Left lung (tissue), 10 donors: Measurements from ENCODE around the gene LCN10. TPM values are rescaled to one million over a fixed set of nuclear protein-coding genes. Genes with fewer than 3 reads are reported as not detected.
"Not testable (repeated sequence)": the region's sequence is repeated elsewhere in the genome, so short reads cannot be mapped to it uniquely, and the experiment has no call there.

Experiments
- ATAC-seq: fragments of 200-7000 bp; cut with Tn5 transposase; one replicate; pipeline ENCODE4 v1.9.1; 2020; ENCODE audit warnings: moderate library complexity
- DNase-seq, 4 donors: peaks; one replicate each; pipeline ENCODE4 v3.0.0-alpha.2; 2013 to 2020
- H3K27ac ChIP-seq, 2 donors: fragments of 200-600 bp; sonication (generic) in 1 of 2; one replicate each; pipeline versions ENCODE4 v1.5.0 to v1.8.0; 2020 to 2021
- H3K27me3 ChIP-seq, 2 donors: fragments of 200-600 bp; sonication (generic) in 1 of 2; one replicate each; pipeline versions ENCODE4 v1.5.0 to v1.8.0; 2020 to 2021
- H3K36me3 ChIP-seq, 2 donors: fragments of 200-600 bp; sonication (generic) in 1 of 2; one replicate each; pipeline versions ENCODE4 v1.5.0 to v1.8.0; 2020 to 2021
- H3K4me1 ChIP-seq, 2 donors: fragments of 200-600 bp; one replicate each; pipeline ENCODE4 v1.8.0; 2021
- H3K4me3 ChIP-seq, 2 donors: fragments of 200-600 bp; sonication (generic) in 1 of 2; one replicate each; pipeline versions ENCODE4 v1.5.0 to v1.8.0; 2020 to 2021; ENCODE audit warnings: mild to moderate bottlenecking in 1 of 2
- H3K9me3 ChIP-seq, 2 donors: fragments of 200-600 bp; sonication (generic) in 1 of 2; one replicate each; pipeline versions ENCODE4 v1.5.0 to v1.8.0; 2020 to 2021
- intact Hi-C, 2 donors: fragments of 100-400 bp; cut with DNase I; formaldehyde crosslinking; loops; one replicate each; pipeline versions ENCODE4 v1.11.2 to v1.14.2; 2022
- polyA plus RNA-seq, 6 donors: library from polyadenylated mRNA; unstranded; fragments of 120-200 nt; gene quantifications; one replicate each; pipeline ENCODE4 v1.2.1, GENCODE V29; 2013; ENCODE audit not compliant: insufficient read length in 6 of 6
- total RNA-seq, 2 donors: library from RNA; stranded (reverse); fragmentation: NEBNext Ultra II Directional; extraction: Animal tissue kit (Norgen Biotek cat#: 25700); gene quantifications; one replicate each; pipeline ENCODE4 v1.2.1, GENCODE V29; 2021
- TF ChIP-seq, protein P1 (sequence below), 2 donors: fragments of 200-600 bp; sonication (generic) in 1 of 2; IDR thresholded peaks; one replicate each; pipeline versions ENCODE4 v1.5.0 to v1.8.0; 2021; ENCODE audit warnings: antibody characterized with exemption in 2 of 2
- donor health status: DM: no; HTN: yes; CAD: no.
- donor health status: DM: no; HTN: no; CAD: no.

The LCN10 gene
- total and polyA plus RNA-seq, 8 donors: 0.11 to 10.0 (median 0.28) TPM; not detected in 2

DNA sequence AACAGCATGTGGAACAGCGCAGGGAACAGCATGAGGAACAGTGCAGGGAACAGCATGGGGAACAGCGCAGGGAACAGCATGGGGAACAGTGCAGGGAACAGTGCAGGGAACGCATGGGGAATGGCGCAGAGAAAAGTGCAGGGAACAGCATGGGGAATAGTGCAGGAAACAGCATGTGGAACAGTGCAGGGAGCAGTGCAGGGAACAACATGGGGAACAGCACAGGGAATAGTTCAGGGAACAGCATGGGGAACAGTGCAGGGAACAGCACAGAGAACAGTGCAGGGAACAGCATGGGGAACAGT lies 13.3 kb upstream of the LCN10 start:
- Histone ChIP-seq H3K36me3 (no peaks in the 10 kb centered on the region), H3K9me3 (peaks cover 0 to 16% of the 10 kb centered on the region in 2 donors), H3K4me1 (no peaks in the 10 kb centered on the region), H3K4me3 (no peak overlapping the region), H3K27ac (no peak overlapping the region), H3K27me3 (peaks cover 0 to 27% of the 10 kb centered on the region in 2 donors)
- intact Hi-C loops: no loop called here
- TF ChIP-seq, protein P1, sequence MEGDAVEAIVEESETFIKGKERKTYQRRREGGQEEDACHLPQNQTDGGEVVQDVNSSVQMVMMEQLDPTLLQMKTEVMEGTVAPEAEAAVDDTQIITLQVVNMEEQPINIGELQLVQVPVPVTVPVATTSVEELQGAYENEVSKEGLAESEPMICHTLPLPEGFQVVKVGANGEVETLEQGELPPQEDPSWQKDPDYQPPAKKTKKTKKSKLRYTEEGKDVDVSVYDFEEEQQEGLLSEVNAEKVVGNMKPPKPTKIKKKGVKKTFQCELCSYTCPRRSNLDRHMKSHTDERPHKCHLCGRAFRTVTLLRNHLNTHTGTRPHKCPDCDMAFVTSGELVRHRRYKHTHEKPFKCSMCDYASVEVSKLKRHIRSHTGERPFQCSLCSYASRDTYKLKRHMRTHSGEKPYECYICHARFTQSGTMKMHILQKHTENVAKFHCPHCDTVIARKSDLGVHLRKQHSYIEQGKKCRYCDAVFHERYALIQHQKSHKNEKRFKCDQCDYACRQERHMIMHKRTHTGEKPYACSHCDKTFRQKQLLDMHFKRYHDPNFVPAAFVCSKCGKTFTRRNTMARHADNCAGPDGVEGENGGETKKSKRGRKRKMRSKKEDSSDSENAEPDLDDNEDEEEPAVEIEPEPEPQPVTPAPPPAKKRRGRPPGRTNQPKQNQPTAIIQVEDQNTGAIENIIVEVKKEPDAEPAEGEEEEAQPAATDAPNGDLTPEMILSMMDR (IDR thresholded peaks at IDR 0.05): no peak
- DNase-seq (no peak), ATAC-seq (no peak)

DNA sequence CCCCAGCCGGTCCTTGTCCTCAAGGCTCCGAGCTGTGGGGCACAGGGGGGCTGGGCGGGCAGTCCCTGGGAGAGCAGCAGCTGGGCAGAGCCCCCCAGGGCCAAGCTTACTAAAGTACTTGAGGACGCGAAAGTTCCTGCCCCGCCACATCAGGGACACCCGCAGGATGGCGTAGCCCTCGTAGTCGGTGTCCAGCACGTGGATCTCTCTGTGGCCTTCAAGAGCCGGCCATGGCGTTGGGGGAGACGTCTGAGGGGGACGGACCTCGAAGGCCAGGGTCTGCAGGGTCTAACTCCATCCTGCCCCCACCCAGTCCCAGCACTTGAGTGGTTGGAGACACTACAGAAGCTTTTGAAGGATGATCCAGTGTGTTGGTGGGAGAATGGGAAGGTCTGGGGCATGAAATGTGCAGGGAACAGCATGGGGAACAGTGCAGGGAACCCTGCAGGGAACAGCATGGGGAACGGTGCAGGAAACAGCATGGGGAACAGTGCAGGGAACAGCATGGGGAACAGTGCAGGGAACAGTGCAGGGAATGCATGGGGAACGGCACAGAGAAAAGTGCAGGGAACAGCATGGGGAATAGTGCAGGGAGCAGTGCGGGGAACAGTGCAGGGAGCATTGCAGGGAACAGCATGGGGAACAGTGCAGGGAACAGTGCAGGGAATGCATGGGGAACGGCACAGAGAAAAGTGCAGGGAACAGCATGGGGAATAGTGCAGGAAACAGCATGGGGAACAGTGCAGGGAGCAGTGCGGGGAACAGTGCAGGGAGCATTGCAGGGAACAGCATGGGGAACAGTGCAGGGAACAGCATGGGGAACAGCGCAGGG lies 12.8 kb upstream of the LCN10 start:
- H3K36me3 ChIP-seq, H3K4me1 ChIP-seq, H3K4me3 ChIP-seq, DNase-seq, ATAC-seq, intact Hi-C loops, H3K27ac ChIP-seq: not testable (repeated sequence)
- peaks cover 0 to 17% of the 10 kb centered on the region in 2 donors for H3K9me3 ChIP-seq
- H3K27me3 ChIP-seq: peaks cover 0 to 27% of the 10 kb centered on the region in 2 donors

DNA sequence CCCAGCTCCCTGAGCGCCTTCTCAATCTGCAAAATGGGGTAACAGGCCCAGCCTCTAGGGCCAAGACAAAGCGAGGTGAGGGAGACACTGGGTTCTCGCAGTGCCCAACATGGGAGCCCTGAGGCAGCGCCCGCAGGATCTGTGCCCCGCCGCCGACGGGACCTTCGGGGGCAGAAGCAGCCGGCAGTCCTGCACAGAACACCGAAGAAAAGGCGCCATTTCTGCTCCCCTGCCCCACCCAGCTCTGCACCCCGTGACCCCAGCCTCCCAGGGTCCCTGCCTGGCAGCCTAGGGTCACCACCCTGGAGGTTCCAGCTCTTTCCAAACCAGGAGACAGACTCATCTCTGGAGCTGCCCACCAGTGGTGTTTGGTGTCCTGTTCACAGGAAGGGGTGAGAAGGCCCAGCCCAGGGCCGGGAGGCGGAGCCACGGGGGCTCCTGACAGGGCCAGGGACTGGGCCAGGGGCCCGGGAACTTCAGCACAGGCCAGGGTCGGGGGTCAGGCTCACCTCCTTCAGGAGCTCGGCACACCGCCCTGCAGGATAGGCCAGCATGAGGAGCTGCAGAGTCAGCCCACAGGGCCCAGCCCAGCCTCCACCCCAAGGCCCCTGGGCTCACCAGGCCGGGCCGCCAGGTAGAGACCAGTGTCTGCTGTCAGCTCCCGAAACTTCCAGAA lies 12.0 kb upstream of the LCN10 start:
- intact Hi-C loops: no loop called here
- DNase-seq (peak in 1 of 4 donors; percentile 60), ATAC-seq (no peak)
- no peak overlapping the region for H3K27ac ChIP-seq
- TF ChIP-seq, protein P1 (IDR thresholded peaks at IDR 0.05): no peak
- H3K36me3 ChIP-seq: no peaks in the 10 kb centered on the region
- H3K4me1 ChIP-seq: no peaks in the 10 kb centered on the region
- peaks cover 0 to 19% of the 10 kb centered on the region in 2 donors for H3K27me3 ChIP-seq
- peaks cover 0 to 17% of the 10 kb centered on the region in 2 donors for H3K9me3 ChIP-seq
- H3K4me3 ChIP-seq: no peak overlapping the region

DNA sequence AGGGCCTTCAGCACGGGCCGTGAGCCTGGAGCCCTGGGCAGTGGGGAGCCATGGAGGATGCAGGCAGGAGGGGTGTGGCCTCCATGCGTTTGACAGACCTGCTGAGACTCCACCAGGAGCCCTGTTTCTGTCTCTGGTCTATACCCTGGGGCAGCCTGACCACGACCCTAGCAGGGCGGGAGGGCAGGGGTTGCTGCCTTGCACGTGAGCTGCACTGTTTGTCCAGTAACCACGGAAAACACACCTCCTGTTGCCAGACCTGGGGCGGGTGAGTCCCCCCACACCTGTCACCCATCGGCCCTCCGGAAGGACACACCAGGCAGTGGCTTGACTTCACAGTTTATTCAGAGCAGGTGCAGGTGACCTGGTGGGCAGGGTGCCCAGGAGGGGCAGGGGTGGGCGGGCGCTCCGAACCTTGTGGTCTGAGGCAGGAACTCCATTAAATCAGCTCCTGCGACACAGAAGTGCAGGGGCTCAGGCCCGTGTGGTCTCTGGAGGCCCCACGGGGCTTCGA lies 11.4 kb upstream of the LCN10 start:
- no peak overlapping the region for H3K27ac ChIP-seq
- H3K4me1 ChIP-seq: peaks cover 0 to 1% of the 10 kb centered on the region in 2 donors
- TF ChIP-seq, protein P1 (IDR thresholded peaks at IDR 0.05): no peak
- H3K4me3 ChIP-seq: no peak overlapping the region
- peaks cover 0 to 17% of the 10 kb centered on the region in 2 donors for H3K9me3 ChIP-seq
- H3K27me3 ChIP-seq: peaks cover 0 to 14% of the 10 kb centered on the region in 2 donors
- no peak for DNase-seq
- no peaks in the 10 kb centered on the region for H3K36me3 ChIP-seq
- intact Hi-C loops: no loop called here
- no peak for ATAC-seq

DNA sequence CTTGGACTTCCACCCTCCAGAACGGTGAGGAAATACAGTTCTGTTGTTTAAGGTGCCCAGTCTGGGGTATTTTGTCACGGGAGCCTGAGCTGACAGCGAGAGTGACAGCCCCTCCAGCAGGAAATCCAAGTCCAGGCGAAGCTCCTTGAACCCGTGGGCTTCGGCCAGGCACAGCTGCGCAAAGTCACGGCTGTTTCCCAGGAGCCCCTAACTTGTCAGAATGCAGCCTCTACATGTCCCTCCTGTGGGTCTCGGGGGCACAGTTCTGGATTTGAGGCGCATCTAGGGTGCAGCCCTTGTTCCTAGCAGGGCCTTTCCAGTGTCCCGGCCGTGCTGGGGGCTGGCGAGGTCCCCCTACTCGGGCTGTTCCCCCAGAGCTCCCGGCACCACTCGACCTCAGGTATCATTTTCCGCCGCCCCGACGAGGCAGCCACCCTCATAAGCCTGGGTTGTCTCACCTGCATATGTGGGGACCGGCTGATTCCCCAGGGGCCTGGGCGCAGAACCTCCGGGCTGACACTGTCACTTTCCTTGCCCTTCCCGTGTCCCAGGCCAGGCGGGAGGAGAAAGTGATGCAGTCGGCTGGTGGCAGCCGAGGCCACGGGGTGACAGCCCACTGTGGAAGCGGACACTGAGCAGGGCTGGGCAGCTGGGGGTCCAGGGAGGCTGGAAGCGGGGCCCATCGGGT lies 10.8 kb upstream of the LCN10 start:
- no peak for ATAC-seq
- no peaks in the 10 kb centered on the region for H3K36me3 ChIP-seq
- DNase-seq: peak in 1 of 4 donors; percentile 61
- TF ChIP-seq, protein P1 (IDR thresholded peaks at IDR 0.05): no peak
- H3K27ac ChIP-seq: no peak overlapping the region
- peaks cover 0 to 7% of the 10 kb centered on the region in 2 donors for H3K4me1 ChIP-seq
- no peak overlapping the region for H3K4me3 ChIP-seq
- peaks cover 0 to 14% of the 10 kb centered on the region in 2 donors for H3K27me3 ChIP-seq
- H3K9me3 ChIP-seq: peaks cover 0 to 17% of the 10 kb centered on the region in 2 donors
- intact Hi-C loops: no loop called here
